Parietal lobe (tissue), 2 donors: ENCODE data around the gene RHOB. TPM values are rescaled to one million over a fixed set of nuclear protein-coding genes. Genes with fewer than 3 reads are reported as not detected.

Source experiments
- small RNA-seq: library from RNA; depleted of rRNA; stranded (forward); fragments of <200 nt; gene quantifications from one replicate; pipeline ENCODE3, GENCODE V24; 2014; ENCODE audit warnings: low replicate concordance
- total RNA-seq: library from RNA; depleted of rRNA; stranded (reverse); fragments of >200 nt; gene quantifications from one replicate; pipeline ENCODE4 v1.2.3, GENCODE V29; 2014

The RHOB gene
- 186 TPM for total RNA-seq

GRCh38 chr2:20446917-20447436 lies at the start of gene RHOB:
TSS of gene RHOB (plus strand) at chr2:20447074. CDS start at chr2:20447466, 392 bp downstream.

Small RNAs within 50 kb of the gene (small RNA-seq; reads per million reads assigned to genes)
- gene RF00019 (not detected), gene RNA5SP86 (not detected)

Other genes with a start within 250 kb of the RHOB start
- gene SDC1, start 221.9 kb upstream of the RHOB start, total RNA-seq: 5.3 TPM
- gene PUM2, start 96.2 kb upstream of the RHOB start, total RNA-seq: 184 TPM
- gene HS1BP3, start 204.0 kb downstream of the RHOB start, total RNA-seq: 17.5 TPM
- gene GDF7, start 220.1 kb downstream of the RHOB start, total RNA-seq: 0.31 TPM